ENCODE data around the gene PAPPA.

- TF ChIP-seq CTCF (IDR thresholded peaks at IDR 0.05): no peak
- TF ChIP-seq POLR2A (IDR thresholded peaks at IDR 0.05): no peak
Observed at GRCh38 chr9:116152941-116153764, 438 bp upstream of the PAPPA start.

Data from uterus (tissue), 2 donors.